Upper lobe of right lung (tissue), 1 donor: ENCODE measurements around the gene ABCA12. TPM values are rescaled to one million over a fixed set of nuclear protein-coding genes. Genes with fewer than 3 reads are reported as not detected.

ENCODE experiments used
- ATAC-seq: fragments of 200-7000 bp; cut with Tn5 transposase; one replicate; pipeline ENCODE4 v1.9.1; 2020; ENCODE audit warnings: mild to moderate bottlenecking, moderate library complexity
- DNase-seq: peaks from one replicate; pipeline ENCODE4 v3.0.0-alpha.2; 2020
- H3K27ac ChIP-seq: fragments of 200-600 bp; one replicate; pipeline ENCODE4 v1.8.0; 2022
- H3K27me3 ChIP-seq: fragments of 200-600 bp; one replicate; pipeline ENCODE4 v1.8.0; 2022; ENCODE audit warnings: mild to moderate bottlenecking
- H3K36me3 ChIP-seq: fragments of 200-600 bp; one replicate; pipeline ENCODE4 v1.8.0; 2022
- H3K4me1 ChIP-seq: fragments of 200-600 bp; one replicate; pipeline ENCODE4 v1.8.0; 2022
- H3K4me3 ChIP-seq: fragments of 200-600 bp; one replicate; pipeline ENCODE4 v1.8.0; 2022; ENCODE audit warnings: mild to moderate bottlenecking
- H3K9me3 ChIP-seq: fragments of 200-600 bp; one replicate; pipeline ENCODE4 v1.8.0; 2022
- CTCF ChIP-seq: fragments of 200-600 bp; IDR thresholded peaks from one replicate; pipeline ENCODE4 v1.8.0; 2022; ENCODE audit warnings: antibody characterized with exemption
- intact Hi-C: fragments of 100-400 bp; cut with DNase I; formaldehyde crosslinking; loops from one replicate; pipeline ENCODE4 v1.11.0; 2022
- total RNA-seq: library from RNA; stranded (reverse); fragmentation: NEBNext Ultra II Directional; extraction: Animal tissue kit (Norgen Biotek cat#: 25700); gene quantifications from one replicate; pipeline ENCODE4 v1.2.1, GENCODE V29; 2021
- donor health status: DM: no; HTN: yes; CAD: no; lungs with severe emphysema.

The ABCA12 gene
- total RNA-seq, 1 donor from 2014 or later, result 0.17 TPM

DNA sequence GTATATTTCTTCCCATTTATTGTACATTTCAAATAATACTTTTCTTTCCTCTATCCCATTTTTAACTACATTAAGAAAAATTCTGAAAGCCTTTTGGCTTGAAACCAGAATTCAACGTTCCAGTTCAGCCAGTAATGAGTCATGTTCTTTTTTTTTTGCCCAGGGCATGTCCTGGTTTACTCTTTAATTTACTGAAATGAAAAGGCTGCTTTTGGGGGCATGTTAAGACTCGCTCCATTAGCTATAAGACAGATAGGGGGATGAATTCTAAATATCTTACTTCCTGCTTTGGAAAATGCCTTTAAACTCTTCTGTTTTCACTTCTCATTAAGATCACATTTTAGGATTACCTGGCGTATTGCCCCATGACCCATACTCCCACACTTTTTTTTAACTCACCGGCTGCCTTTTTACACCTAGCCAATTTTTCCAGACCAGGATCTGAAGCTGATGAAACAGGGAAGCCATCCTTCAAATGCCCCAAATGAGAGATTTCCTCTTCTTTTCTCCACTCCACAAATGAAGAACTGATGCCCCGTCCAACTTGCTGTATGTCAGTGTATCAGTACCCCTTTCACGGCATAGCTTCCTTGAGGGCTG is 585 bp downstream of the ABCA12 start:
- no peak for ATAC-seq
- H3K27me3 ChIP-seq, result no peaks in the 10 kb centered on the region
- intact Hi-C loops, result no loop called here
- no peak overlapping the region for H3K27ac ChIP-seq
- DNase-seq, result no peak
- no peaks in the 10 kb centered on the region for H3K4me1 ChIP-seq
- H3K4me3 ChIP-seq, result no peak overlapping the region
- H3K36me3 ChIP-seq, result no peaks in the 10 kb centered on the region
- TF ChIP-seq CTCF, result no peak
- H3K9me3 ChIP-seq, result no peaks in the 10 kb centered on the region

DNA sequence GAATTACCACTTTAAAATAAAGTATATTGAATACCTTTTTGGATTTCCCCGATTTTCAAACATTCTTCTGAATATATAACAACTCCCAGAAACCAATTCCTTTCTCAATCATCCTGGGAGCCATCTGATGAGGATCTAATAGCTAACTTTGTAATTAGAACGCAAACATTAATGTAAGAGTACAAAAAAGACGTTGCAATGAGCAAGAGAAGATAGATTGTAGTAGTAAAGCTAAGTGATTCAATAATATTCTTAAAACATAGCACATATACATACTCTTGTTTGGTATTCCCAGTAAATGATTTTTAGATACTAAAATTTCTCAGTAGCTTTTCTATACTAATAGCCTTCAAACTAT is 1.1 kb downstream of the ABCA12 start:
- Histone ChIP-seq H3K27ac (no peak overlapping the region), H3K4me1 (no peaks in the 10 kb centered on the region), H3K27me3 (no peaks in the 10 kb centered on the region), H3K9me3 (no peaks in the 10 kb centered on the region), H3K4me3 (no peak overlapping the region), H3K36me3 (no peaks in the 10 kb centered on the region)
- ATAC-seq (no peak), DNase-seq (no peak)
- TF ChIP-seq CTCF, result no peak
- intact Hi-C loops, result no loop called here

DNA sequence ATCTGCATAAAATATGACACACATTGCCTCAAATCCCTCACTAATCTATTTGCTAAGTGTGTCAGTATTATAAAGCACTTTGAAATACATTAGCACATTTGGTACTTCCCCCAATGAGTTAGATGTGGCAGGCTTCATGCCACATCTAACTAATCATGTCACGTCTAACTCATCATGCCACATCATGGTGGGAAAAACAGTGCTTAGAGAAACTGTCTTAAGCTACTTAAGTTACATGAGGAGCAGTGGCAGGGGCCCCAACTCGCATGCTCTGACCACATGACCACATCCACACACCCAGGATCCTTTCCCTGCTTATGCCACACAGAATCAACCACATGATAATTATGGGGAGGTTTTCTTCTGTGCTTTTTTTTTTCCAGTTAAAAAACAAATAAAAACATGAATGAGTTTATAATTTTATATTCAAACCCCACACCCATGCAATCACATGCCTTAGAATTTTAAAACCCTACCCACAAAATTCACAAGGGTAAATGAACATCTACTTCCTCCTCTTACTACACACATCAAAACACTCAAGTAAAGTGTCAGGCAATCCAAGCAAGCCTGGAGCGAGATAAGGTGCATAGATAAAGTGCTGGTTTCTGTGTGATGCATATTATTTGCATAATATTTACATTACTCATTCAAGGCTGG is 1.6 kb downstream of the ABCA12 start:
- ATAC-seq, result no peak
- no peaks in the 10 kb centered on the region for H3K36me3 ChIP-seq
- intact Hi-C loops, result no loop called here

GRCh38 chr2:215120401-215120800 is 18.0 kb downstream of the ABCA12 start:
- Histone ChIP-seq H3K27ac (no peak overlapping the region), H3K9me3 (no peaks in the 10 kb centered on the region), H3K36me3 (no peaks in the 10 kb centered on the region), H3K4me1 (no peaks in the 10 kb centered on the region), H3K27me3 (no peaks in the 10 kb centered on the region), H3K4me3 (no peak overlapping the region)
- no peak for ATAC-seq
- intact Hi-C loops, result no loop called here
- no peak for DNase-seq
- TF ChIP-seq CTCF, result no peak

More for the DNA sequence above, 1.6 kb downstream of the ABCA12 start:
- Histone ChIP-seq H3K27ac (no peak overlapping the region), H3K4me3 (no peak overlapping the region), H3K9me3 (no peaks in the 10 kb centered on the region), H3K4me1 (no peaks in the 10 kb centered on the region), H3K27me3 (no peaks in the 10 kb centered on the region)
- TF ChIP-seq CTCF, result no peak
- no peak for DNase-seq

GRCh38 chr2:215119847-215120246 is 18.6 kb downstream of the ABCA12 start:
- Histone ChIP-seq H3K36me3 (no peaks in the 10 kb centered on the region), H3K4me3 (no peak overlapping the region), H3K27ac (no peak overlapping the region), H3K9me3 (no peaks in the 10 kb centered on the region), H3K4me1 (no peaks in the 10 kb centered on the region), H3K27me3 (no peaks in the 10 kb centered on the region)
- ATAC-seq, result no peak
- intact Hi-C loops, result no loop called here
- no peak for TF ChIP-seq CTCF
- no peak for DNase-seq
